ENCODE results near the gene RPS14.

Gene RPS14

DNA sequence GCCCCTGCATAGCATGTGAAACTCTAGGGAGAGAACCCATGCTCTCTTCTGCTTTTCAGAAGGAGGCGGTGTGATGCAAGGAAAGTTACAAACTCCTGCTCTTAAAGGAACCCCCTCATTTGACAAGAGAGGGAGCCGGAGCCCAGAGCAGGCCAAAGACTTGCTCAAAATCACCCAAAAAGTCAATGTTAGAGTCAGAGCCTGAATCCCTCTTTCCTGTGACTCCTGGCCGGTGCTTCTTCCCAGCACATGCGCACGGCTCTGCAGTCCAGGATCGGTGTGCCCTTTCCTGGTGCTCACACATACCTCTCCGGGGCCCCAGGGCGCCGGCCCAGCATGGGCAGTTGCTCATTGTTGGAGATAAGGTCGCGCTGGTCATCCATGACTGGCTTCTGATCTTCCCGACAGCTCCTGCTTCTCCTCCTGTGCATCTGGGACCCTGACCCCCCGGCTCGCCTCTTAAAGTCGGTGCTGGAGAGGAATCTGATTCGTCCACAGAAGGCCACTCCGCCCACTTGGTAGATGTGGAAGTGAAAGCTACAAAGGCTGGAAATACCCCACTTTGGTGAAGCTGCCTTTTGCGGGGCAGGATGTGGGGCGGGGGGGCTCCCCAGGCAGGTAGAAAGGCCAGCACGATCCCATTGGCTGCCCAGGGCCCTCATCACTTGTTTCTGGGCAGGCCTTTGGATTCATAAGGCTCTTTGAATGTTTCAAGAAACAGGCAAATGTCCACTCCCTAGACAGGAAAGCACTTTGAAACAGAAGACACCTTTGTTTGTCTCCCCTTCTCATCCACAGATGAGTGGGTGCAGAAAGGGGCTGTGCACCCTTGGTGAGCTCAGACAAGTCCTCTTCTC, 37.0 kb downstream of the RPS14 start, which contains the start of gene CD74:
CD74 (minus strand) TSS at position 592 of the 857 bp plus-strand sequence; CDS start at position 431, 161 bp downstream.
- peak; percentile 93 for DNase-seq

DNA sequence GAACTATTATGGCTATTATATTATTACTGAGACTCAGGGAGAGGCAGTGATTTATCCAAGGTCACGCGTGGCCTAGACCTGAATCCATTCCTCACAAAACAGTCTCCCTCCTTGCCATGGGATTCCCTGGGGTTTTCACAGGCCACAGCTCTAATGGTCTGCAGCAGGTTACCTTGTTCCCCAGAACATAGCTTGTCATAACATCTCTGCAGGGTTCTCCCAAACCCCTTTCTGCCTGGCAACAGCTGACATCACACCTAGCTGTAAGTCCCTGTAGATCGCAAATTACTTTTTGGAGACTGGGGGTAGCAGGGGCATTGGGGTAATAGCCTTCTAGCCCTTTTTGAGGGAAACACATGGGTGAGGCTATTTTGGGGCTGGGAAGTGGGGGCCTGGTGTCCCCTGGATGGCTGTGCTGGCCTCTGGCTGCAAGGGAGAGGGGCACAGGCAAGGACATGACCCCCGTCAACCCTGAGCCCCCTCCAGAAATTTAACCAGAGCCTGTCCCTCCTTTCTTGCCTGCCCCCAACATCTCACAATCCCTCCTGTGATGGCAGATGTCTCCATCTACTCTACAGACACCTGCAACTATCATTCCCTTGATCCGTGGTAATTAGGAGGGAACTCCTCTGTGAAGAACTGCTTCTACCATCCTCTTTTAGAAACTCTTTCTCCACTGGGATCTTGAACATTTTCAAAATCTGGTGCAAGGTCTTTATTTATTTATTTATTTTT, 38.1 kb downstream of the RPS14 start:
- peak; percentile 70 for DNase-seq

DNA sequence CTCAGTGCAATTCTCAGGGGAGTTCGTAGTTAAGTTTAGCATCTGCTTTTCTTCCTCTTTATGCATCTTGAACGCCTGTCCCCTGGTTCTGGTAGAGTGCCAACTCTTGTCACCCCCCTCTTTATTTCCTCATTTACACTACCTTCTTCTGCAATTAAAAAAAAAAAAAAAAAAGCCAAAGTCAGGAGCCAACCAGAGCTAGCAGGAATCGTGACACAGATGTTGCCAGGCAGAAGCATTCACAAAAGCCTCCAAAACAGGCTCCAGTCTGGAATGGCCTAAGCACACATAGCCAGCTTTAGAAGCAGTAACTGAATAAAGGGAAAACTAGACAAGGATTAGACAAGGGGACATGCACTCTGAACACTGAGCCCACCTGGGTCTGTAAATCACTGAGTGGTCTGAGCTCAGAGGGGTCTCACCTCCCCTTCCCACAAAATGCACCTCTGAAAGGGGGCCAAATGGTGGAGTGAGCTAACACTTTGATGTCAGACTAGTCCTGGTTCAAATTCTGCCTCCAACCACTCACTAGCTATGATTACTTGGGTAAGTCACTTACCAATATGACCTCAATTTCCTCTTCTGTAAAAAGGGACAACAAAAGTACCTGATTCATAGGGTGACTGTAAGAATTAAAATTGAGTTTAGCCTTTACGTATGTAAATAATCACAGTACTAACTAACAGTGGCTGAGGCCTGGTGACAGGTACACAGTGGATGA, 38.9 kb downstream of the RPS14 start:
- peak; percentile 50 for DNase-seq

DNA sequence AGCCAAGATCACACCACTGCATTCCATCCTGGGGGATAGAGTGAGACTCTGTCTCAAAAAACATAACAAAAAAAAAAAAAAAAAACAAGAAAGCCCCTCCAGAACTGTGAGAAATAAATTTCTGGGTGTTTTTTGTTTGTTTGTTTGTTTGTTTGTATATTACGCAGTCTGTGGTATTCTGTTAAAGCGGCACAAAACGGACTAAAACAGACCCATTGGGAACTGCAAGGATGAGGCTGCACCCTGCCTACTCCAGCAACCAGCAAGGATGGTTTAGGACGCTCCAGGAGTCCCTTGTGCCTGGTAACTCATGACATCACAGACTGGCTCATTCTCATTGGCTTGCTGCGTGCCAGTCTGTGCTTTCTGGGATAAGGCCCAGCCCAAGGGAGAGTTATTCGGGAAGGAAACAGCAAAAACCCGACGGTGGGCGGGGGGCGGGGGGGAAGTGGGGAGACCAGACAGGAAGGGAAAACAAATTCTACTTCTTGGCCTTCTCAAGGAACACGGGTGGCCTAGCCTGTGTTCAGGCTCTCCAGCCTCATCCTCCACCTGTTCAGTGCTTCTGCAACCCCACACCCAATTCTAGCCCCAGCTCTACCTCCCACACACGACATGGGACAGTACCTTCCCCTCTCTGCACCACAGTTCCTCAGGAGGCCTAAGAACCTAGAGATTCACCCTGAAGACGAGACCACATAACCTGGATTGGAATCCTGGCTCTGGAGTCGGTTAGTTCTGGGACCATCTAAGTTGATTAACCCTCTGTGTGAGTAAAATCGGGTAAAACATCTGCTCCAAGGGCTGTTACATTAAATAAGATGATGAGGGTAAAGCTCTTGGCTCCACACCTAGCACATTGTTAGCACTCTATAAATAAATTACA, 39.7 kb downstream of the RPS14 start:
- DNase-seq = peak; percentile 40

DNA sequence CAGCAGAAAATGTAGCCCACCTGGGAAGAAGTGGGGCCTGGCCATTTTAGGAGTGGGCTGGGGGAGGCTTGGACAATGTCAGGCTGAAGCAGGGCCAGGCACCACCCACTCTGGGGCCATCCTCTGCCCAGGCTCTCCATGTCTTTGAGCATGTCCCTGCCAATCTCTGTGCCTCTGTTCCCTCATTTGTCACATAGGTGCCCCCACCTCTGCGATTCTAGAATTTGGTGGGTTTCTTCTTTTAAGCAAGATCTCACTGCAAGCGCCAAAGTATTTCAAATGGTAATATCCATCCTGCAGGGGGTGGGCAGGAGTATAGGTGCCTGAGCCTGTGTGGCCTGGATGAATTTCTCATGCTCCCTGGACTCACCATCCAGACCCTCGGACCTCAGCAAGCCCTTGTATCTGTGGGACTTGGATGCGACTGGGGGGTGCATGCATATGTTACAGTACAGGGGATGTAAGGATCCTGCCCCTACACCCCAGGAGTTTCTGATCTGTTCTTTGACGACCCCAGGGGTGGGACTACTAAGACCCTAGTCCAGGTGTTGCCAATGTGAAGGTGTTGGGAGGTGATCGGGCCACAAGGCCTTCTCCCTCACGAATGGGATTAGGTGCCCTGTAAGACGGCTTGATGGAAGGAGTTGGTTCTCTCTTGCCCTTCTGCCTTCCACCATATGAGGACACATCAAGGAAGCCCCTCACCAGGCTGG, 41.2 kb downstream of the RPS14 start:
- no peak for DNase-seq

DNA sequence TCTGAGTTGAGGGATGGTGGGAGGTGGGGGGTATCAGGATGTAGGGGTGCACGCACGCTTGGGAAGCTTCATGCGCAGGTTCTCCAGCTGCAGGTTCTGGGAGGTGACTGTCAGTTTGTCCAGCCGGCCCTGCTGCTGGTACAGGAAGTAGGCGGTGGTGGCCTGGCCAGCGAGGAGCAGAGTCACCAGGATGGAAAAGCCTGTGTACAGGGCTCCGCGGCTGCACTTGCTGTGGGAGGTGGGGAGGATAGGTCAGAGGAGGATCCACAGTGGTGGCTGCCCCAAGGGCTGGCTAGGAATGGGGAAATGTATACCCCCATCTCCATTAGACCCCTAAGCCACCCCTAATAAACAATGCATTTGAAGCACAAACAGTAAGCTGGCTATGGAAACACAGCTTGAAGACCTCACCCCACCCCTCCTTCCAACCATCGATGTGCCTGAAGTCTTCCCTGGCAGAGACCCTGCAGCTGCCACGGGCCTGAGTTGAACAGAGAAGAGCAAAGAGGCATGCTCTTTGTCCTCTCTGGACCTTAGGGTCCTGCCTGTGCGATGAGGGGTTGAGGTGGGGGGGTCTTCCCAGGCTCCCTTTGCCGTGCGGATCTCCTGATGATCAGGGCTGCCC, 42.3 kb downstream of the RPS14 start:
- no peak for DNase-seq

DNA sequence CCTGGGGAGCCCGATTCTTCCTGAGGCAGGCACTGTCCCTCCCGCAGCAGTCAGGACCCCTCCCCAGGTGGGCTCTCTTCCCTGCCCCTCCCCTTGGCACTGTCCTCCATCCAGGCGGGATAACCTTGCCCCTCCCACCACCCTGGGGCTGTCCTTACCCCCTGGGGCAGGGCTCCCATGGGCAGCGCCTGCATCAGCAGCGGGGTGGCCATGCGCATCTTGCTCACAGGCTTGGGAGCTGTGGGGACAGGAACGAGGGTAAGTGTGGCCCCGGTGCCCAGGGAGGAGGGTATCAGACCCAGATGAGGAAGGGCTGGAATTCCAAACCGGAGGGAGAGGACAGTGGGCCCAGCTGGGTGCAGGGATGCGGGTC, 42.8 kb downstream of the RPS14 start:
- no peak for DNase-seq

DNA sequence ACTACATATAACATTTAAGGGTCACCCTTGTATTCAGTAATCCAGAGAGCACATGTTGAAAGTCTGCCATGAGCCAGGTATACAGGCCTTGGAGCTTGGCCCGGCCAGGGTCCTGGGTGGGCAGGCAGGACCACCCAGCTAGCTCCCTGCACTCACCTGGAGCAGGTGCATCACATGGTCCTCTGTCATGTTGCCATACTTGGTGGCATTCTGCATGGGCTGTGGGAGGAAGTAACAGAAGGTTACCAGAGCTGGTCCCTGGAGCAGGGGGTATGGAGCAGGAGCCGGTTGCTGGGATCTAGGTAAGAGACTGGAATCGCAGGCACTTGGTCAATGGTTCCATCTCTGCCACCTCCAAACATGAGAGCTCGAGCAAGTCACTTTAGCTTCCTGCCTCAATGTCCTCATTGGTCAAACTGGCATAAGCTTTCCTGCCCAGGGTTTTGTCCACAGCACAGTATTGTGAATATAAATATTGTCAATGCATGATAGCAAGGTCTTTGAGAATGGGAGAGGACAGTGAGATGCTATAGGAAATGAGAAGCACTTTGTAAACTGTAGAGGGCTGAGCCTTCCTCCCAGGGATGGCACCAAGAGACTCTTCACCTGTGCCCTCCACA, 43.3 kb downstream of the RPS14 start:
- DNase-seq = no peak

DNA sequence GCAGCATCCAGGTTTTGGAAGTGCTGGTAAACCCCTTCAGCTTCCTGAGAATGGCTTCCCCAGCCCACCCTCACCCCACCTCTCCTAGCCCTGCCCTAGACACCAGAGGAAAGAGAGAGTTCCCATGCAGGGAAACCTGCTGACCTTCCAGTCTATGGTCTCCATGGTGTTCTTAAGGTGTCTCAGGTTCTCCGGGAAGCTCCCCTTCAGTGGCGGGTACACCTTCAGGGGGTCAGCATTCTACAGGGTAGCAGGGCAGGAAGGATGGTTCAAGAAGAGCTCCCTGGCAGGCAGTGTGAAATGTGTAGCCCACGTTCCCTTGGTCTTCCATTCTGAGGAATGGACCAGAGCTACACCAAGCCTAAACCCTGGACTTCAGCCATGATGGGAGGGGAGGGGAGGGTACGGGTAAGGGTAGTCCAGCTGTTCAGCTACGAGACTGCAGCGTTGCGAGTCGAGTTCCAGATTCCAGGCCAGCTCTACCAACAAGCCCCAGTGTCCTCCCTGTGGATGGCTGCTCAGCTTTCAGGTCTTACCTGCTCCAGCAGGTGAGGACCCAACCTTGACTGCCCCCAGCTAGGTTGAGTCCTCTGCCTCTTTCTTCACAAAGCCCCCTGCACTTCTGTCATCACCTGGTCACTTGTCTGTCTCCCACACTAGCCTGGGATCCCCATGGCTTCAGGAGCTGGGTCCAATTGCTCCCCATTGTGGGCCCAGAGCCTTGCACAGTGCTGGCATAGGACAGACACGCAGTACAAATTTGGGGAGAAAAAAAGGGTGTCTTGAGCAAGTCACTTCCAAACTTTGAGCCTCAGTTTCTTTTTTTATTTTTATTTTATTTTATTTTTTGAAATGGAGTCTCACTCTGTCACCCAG, 44.4 kb downstream of the RPS14 start:
- DNase-seq = no peak

DNA sequence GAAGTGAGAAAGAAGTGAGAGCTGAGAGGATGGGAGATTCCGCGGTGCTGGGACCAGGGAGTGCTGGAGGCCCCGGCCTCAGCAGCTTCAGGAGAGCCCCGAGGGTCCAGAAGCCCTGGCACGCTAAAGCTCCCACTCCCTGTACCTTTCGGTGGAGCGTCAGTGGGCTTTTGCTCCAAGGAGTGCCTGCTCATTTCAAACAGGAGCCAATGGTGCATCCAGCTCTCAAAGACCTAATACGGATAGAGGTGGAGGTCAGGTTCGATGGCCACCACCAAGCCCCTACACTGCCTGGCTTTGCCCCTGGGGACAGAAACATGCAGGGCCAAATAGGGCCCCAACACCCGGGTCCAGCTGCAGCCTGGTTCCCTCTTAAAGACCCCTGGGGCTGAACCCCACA, 45.0 kb downstream of the RPS14 start:
- no peak for DNase-seq

DNA sequence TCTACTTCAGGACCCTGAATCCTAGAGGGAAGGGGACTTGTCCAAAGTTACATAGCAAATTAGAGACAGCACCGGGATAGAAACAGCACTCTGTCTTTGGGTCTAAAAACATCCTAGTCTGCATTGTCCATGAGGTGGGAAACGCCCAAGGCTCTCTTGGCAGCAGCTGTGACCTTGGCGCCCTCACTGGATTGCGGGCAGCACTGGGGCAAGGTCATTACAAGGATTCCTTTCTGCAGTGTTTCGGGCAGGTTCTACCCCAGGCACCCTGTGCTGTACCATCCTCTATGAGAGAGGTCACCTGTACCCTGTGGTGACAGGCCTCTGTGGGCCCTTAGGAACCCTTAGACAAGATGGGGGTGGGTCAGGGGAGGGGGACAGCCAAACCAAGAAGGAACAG, 45.4 kb downstream of the RPS14 start:
- no peak for DNase-seq

DNA sequence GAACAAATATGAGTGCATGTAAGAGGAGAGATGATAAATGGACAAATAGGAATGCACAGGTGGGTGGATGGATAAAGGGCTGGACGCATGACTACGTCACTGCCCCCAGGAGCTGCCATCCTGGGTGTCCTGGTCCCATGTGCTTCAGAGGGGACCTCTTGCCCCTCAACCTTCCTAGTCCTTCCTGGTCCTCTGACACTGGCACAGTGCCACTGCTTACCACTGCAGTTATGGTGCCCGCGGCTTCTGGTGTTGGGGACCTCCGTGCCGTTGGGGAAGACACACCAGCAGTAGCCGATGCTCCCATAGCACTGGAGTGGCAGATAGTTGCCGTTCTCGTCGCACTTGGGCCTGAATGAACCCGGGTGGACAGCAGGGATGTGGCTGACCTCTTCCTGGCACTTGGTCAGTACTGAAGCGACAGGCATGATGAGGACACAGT, 46.6 kb downstream of the RPS14 start:
- DNase-seq = no peak

DNA sequence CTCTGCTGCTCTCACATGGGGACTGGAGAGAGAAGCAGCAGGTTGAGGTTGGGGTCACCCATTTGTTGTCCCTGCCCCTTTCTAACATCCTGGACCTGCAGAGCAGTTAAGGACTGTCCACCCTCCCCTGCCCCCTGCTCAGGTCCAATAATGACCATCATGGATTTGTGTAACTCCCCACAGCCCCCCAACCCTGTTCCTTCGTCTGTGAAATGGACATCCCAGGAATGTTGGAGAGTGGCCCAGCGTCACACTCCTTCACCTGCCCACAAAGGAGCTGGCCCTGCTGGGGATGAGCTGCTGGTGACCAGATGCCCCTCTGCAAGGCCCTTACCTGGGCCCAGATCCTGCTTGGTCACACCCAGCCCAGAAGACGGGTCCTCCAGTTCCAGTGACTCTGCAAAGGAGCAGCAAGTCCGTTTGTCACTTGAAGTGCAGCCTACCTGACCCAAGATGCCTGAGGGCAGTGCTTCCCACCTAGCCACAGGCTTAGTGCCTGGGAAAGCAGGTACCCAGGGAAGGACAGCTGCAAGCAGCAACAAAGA, 47.2 kb downstream of the RPS14 start:
- no peak for DNase-seq

DNA sequence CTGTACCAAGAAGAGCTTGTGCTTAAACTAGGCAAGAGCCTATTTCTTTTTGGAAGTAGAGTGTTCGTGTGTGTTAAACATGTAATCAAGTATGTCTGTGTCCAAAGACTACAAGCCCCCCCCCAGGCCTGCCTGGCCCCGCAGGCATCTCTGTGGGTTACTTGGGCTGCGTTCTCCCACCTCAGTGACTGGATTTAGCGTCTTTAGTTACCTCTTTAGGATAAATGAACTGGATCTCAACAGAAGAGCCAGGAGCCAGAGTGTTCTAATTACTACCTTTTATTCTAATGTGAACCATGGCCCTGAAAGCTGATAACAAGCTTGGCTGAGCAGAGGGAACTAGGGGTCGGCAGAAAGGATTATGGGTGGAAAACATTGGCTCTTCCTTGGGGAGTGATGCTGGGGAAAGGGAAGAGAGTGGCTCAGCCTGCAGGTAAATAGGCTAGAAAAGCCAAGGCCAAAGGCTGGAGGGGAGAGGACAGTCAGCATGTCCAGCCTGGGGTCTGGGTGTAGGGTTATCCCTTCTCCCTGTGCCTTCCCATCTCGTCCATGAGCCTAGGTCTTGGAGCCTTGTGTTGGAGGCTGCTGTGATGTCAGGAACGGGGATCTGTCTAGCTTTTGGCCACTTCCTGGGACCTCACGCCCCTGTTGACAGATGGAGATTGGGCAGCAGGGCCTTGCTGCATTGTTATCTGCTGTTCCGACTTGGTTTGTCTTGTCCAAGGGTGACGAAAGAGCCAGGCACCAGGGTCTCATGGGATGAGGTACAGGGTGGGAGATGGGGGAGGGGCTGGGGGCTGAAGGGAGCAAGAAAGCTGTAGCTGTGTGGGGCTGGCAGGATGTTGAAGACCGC, 47.9 kb downstream of the RPS14 start:
- DNase-seq = no peak

DNA sequence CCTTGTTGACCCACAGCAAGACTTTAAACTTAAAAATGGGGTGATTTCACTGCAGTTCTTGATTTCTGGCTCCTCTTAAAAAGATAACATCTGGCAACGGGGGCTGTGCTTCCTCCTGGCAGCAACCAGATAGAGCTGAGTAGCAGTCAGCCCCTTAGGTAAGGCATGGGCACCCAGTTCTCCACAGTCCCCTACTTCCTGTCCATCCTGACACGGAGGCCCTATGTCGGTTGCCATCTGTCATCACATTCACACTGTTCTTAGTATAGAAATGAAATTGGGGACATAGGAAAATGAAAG, 48.5 kb downstream of the RPS14 start:
- DNase-seq = no peak

DNA sequence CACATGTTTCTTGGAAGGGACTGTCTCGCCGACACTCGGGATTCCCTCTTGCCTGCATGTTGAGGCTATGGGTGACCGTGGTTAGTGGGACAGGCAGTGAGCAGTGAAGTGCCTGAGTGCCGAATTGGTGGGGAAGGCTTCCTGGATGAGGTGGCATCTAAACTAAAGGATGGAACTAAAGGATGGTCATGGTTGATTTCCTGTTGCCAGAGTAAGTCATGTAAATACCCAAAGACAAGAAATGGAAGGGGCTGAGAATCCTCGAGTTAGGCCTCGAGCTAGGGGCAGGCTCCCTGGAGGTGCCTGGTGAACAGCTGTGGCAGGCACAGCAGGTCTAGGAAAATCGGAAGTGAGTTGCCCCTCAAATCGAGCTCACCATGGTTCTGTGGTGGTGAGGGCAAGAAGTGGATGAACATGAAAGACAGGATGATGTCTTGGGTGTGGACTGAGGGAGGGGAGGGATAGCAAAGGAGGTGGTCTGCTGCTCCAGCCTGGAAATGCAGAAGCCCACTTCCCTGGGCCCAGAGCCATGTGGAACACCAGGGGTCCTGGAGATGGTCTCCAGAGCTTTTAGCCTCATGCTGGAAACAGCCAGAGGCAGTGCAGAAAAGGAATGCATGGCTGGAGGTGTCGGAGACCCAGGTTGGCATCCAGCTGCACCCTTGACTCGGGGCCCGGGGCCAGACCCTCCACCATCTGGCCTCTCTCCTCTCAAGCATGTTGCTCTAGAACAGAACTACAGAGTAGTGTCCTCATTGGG, 49.0 kb downstream of the RPS14 start:
- DNase-seq = no peak

DNA sequence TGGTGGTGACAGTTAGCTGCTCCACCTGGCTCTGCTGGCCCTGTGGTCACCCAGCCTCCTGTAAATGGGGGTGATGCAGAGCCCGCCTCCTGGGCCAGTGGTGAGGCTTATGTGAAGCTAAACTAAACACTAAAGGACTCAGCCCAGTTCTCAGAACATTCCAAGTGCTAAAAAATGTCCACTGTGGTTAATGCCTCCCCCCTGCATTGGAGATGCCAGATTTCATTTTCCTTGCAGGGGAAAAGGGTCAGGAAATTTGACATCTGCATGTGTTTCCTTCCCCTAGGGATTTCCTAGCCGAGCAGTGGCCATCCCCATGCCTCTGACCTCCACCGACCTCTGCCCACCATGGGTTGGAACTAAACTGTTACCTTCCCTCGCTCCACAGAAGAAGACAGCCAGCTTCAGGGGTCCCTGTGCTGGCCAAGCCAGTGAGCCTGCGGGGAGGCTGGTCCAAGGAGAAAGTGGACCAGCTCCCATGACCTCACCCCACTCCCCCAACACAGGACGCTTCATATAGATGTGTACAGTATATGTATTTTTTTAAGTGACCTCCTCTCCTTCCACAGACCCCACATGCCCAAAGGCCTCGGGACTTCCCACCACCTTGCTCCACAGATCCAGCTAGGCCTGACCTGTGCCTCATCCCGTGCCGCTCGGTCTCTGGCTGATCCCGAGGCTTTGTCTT, 49.9 kb downstream of the RPS14 start:
- DNase-seq = no peak

All from activated naive CD4-positive, alpha-beta T cell treated with Interleukin-2 at 50 U/mL for 16 hours (primary cell).